ENCODE data around the gene UAP1. TPM values are rescaled to one million over a fixed set of nuclear protein-coding genes. Genes with fewer than 3 reads are reported as not detected.

The UAP1 gene
- 32.3 and 44.1 TPM in 2 replicates for polyA plus RNA-seq (2012; rRNA removed)
- 49.8 and 58.0 TPM in 2 replicates for polyA plus RNA-seq (2012; cell fraction: cytosol; rRNA removed)
- polyA plus RNA-seq (2012; cell fraction: nucleus; rRNA removed), result 18.0 and 38.7 TPM in 2 replicates

DNA sequence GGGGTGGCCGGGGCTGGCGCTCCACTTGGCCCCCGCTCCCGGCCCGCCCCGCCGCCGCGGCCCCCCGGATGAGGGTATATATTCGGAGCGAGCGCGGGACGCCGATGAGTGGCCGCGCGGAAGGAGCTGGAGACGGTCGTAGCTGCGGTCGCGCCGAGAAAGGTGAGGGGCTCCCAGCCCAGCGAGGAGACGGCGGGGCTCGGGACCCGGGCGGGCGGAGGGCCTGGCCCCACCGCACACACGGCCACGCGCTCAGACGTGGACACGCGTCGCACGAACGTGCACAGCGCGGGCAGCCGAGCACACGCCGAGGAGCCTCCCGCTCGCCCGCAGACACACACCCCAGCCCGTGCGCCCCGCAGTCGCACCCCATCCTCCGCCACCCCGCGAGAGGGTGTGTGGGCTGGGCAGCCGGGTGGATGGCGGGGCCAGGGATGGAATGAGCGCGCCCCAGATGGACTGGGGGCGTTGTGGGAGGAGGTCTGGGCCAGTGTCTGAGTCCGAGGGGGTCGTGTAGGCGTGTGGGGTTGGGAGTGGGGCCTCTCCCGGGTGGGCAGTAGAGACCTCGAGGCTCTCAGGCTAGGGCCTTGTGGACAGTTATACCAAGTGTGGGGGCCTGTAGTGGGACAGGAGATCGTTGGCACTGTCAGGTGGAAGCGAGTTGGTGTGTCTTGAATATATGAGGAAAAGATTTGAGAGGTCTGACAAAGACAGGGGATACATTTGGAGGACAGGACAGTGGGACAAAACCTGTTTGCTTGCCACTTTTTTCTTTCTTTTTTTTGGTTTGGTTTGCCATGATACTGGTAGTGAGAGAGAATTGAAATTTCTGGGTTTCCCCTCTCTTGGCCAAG, at the start of gene UAP1:
Gene UAP1, plus strand, starts transcription at position 107 of the 854 bp plus-strand sequence. CDS start 4,347 bp downstream, outside the sequence.
- ChIA-PET CTCF (no interaction called here), POLR2A (no interaction called here)
- peak within 1 kb of the TSS; percentile 96 for H3K9ac ChIP-seq
- H3K4me2 ChIP-seq, result peak within 1 kb of the TSS; percentile 96
- peaks cover 6 to 9% of the 10 kb centered on the region in 2 experiments; a peak in 3 of 4 replicates for H3K4me1 ChIP-seq (ENCODE audit: control insufficient read depth in 1 of 2, insufficient read depth in 2 of 2, low read depth in 1 of 2, low read length in 1 of 2)
- TF ChIP-seq NFIC (IDR thresholded peaks at IDR 0.05; ENCODE audit: borderline replicate concordance), result peak; percentile 15; the same call in 1 of the 2 replicates
- TF ChIP-seq TAF1 (IDR thresholded peaks at IDR 0.05; ENCODE audit: borderline replicate concordance, low read depth, low read length), result peak; percentile 88
- peak; percentile 90; the same call in 1 of the 2 replicates for TF ChIP-seq SIN3A (IDR thresholded peaks at IDR 0.05; ENCODE audit: borderline replicate concordance, low read depth, low read length)
- TF ChIP-seq EZH2phosphoT487 (IDR thresholded peaks at IDR 0.05; ENCODE audit: borderline replicate concordance, low read depth), result no peak
- no peak for TF ChIP-seq RFX5 (IDR thresholded peaks at IDR 0.05; ENCODE audit: low read length)
- no peak for TF ChIP-seq YY1 (IDR thresholded peaks at IDR 0.05; ENCODE audit: low read depth)
- peak; percentile 52; the same call in 1 of the 2 replicates for TF ChIP-seq POLR2AphosphoS5 (IDR thresholded peaks at IDR 0.05; ENCODE audit: low read depth, low read length)
- TF ChIP-seq, protein P1, sequence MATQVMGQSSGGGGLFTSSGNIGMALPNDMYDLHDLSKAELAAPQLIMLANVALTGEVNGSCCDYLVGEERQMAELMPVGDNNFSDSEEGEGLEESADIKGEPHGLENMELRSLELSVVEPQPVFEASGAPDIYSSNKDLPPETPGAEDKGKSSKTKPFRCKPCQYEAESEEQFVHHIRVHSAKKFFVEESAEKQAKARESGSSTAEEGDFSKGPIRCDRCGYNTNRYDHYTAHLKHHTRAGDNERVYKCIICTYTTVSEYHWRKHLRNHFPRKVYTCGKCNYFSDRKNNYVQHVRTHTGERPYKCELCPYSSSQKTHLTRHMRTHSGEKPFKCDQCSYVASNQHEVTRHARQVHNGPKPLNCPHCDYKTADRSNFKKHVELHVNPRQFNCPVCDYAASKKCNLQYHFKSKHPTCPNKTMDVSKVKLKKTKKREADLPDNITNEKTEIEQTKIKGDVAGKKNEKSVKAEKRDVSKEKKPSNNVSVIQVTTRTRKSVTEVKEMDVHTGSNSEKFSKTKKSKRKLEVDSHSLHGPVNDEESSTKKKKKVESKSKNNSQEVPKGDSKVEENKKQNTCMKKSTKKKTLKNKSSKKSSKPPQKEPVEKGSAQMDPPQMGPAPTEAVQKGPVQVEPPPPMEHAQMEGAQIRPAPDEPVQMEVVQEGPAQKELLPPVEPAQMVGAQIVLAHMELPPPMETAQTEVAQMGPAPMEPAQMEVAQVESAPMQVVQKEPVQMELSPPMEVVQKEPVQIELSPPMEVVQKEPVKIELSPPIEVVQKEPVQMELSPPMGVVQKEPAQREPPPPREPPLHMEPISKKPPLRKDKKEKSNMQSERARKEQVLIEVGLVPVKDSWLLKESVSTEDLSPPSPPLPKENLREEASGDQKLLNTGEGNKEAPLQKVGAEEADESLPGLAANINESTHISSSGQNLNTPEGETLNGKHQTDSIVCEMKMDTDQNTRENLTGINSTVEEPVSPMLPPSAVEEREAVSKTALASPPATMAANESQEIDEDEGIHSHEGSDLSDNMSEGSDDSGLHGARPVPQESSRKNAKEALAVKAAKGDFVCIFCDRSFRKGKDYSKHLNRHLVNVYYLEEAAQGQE (IDR thresholded peaks at IDR 0.05; ENCODE audit: low read depth, low read length), result no peak
- TF ChIP-seq GATA2 (CRISPR knock-in tag; IDR thresholded peaks at IDR 0.05), result no peak
- TF ChIP-seq, protein P2, sequence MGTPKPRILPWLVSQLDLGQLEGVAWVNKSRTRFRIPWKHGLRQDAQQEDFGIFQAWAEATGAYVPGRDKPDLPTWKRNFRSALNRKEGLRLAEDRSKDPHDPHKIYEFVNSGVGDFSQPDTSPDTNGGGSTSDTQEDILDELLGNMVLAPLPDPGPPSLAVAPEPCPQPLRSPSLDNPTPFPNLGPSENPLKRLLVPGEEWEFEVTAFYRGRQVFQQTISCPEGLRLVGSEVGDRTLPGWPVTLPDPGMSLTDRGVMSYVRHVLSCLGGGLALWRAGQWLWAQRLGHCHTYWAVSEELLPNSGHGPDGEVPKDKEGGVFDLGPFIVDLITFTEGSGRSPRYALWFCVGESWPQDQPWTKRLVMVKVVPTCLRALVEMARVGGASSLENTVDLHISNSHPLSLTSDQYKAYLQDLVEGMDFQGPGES (IDR thresholded peaks at IDR 0.05; ENCODE audit: low read depth, low read length), result no peak
- TF ChIP-seq, protein P3, sequence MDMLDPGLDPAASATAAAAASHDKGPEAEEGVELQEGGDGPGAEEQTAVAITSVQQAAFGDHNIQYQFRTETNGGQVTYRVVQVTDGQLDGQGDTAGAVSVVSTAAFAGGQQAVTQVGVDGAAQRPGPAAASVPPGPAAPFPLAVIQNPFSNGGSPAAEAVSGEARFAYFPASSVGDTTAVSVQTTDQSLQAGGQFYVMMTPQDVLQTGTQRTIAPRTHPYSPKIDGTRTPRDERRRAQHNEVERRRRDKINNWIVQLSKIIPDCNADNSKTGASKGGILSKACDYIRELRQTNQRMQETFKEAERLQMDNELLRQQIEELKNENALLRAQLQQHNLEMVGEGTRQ (IDR thresholded peaks at IDR 0.05; ENCODE audit: borderline replicate concordance, low read depth, low read length), result no peak
- TF ChIP-seq SMC3 (IDR thresholded peaks at IDR 0.05; ENCODE audit: low read depth, low read length), result no peak
- TF ChIP-seq, protein P4, sequence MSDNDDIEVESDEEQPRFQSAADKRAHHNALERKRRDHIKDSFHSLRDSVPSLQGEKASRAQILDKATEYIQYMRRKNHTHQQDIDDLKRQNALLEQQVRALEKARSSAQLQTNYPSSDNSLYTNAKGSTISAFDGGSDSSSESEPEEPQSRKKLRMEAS (IDR thresholded peaks at IDR 0.05; ENCODE audit: low read depth), result peak; percentile 41; the same call in 1 of the 2 replicates
- TF ChIP-seq EP300 (IDR thresholded peaks at IDR 0.05; ENCODE audit: borderline replicate concordance in 1 of 2, low read depth in 1 of 2, low read length in 1 of 2), result no peak; a peak in 1 of 4 replicates
- TF ChIP-seq FOSL2 (IDR thresholded peaks at IDR 0.05; ENCODE audit: borderline replicate concordance, low read depth), result 0 out of 2 replicates have a peak, but pooled peaks have one; percentile 17
- TF ChIP-seq MXI1 (IDR thresholded peaks at IDR 0.05; ENCODE audit: low read depth, low read length), result peak; percentile 52; the same call in 1 of the 2 replicates
- no peak for TF ChIP-seq RCOR1 (IDR thresholded peaks at IDR 0.05; ENCODE audit: low read length)
- no peaks in the 10 kb centered on the region for H3K27me3 ChIP-seq (ENCODE audit: insufficient read depth)
- H3K9me3 ChIP-seq, result no peaks in the 10 kb centered on the region
- no peak for DNase-seq
- peak within 1 kb of the TSS; percentile 79 to 94 for H3K4me3 ChIP-seq (ENCODE audit: low read depth in 2 of 2, low read length in 1 of 2)
- peaks cover 4 to 13% of the 10 kb centered on the region in 2 experiments for H3K36me3 ChIP-seq (replicated peaks in 1 of 2; ENCODE audit: control insufficient read depth in 1 of 2, insufficient read depth in 2 of 2, low read length in 1 of 2)
- peak within 1 kb of the TSS; percentile 76 to 90 for H3K27ac ChIP-seq (ENCODE audit: low read depth in 2 of 2, low read length in 1 of 2)
- no peaks in the 10 kb centered on the region for H3F3A ChIP-seq (replicated peaks; ENCODE audit: insufficient read depth)
- H3K9me2 ChIP-seq, result no peaks in the 10 kb centered on the region
- WGBS (ENCODE audit: low lambda C conversion rate), result 2% methylated on average over 26 of the region's 69 CpGs
- peaks cover 20% of the 10 kb centered on the region for H4K20me1 ChIP-seq (ENCODE audit: insufficient read depth)
- H2AFZ ChIP-seq (ENCODE audit: low read depth), result peak within 1 kb of the TSS; percentile 91
- peaks cover 54% of the 10 kb centered on the region for H3K79me2 ChIP-seq (ENCODE audit: insufficient read depth)

Measured in SK-N-SH (cell line).